Ramos (cell line): ENCODE measurements around the gene ATP8A1.
"Not testable (repeated sequence)": the region's sequence is repeated elsewhere in the genome, so short reads cannot be mapped to it uniquely, and the experiment has no call there.

ENCODE experiments used
- in situ Hi-C: fragments of 300-500 bp; cut with MboI; formaldehyde crosslinking; loops from one replicate; pipeline ENCODE4 v1.14.3; 2022; ENCODE audit warnings: low sequenced_read_pairs; ENCODE audit not compliant: unreplicated experiment

Gene ATP8A1

GRCh38 chr4:42519803-42520417 lies 137.0 kb downstream of the ATP8A1 start:
- in situ Hi-C loops, result loop anchor here (10.0 kb wide), 1 partner anchor 225 kb away; no protein-coding TSS in a partner anchor

- in situ Hi-C loops, result loop anchor here (10.0 kb wide), 1 partner anchor 221 kb away; no protein-coding TSS in a partner anchor
These were observed 141.6 kb downstream of the ATP8A1 start for GRCh38 chr4:42515156-42515884.

- in situ Hi-C loops, result loop anchor here (10.0 kb wide), 1 partner anchor 219 kb away; no protein-coding TSS in a partner anchor
These were observed 143.0 kb downstream of the ATP8A1 start for GRCh38 chr4:42513748-42514492.

GRCh38 chr4:42512226-42512625 lies 144.7 kb downstream of the ATP8A1 start:
- in situ Hi-C loops, result loop anchor here (10.0 kb wide), 1 partner anchor 217 kb away; no protein-coding TSS in a partner anchor

GRCh38 chr4:42510225-42510624 lies 146.7 kb downstream of the ATP8A1 start:
- in situ Hi-C loops, result loop anchor here (10.0 kb wide), 1 partner anchor 215 kb away; no protein-coding TSS in a partner anchor

- in situ Hi-C loops, result no loop called here
These were observed 155.1 kb downstream of the ATP8A1 start for GRCh38 chr4:42501624-42502401.

GRCh38 chr4:42498040-42498439 lies 158.9 kb downstream of the ATP8A1 start:
- in situ Hi-C loops, result no loop called here

GRCh38 chr4:42497142-42497910 lies 159.6 kb downstream of the ATP8A1 start:
- in situ Hi-C loops, result no loop called here

- in situ Hi-C loops, result no loop called here
These were observed 163.9 kb downstream of the ATP8A1 start for GRCh38 chr4:42492962-42493361.

GRCh38 chr4:42490015-42490414 lies 166.9 kb downstream of the ATP8A1 start:
- in situ Hi-C loops, result no loop called here

- in situ Hi-C loops, result no loop called here
These were observed 167.8 kb downstream of the ATP8A1 start for GRCh38 chr4:42489095-42489494.

- in situ Hi-C loops, result no loop called here
These were observed 168.4 kb downstream of the ATP8A1 start for GRCh38 chr4:42488554-42488953.

GRCh38 chr4:42488114-42488513 lies 168.8 kb downstream of the ATP8A1 start:
- in situ Hi-C loops, result no loop called here

- in situ Hi-C loops, result no loop called here
These were observed 169.7 kb downstream of the ATP8A1 start for GRCh38 chr4:42487230-42487629.

- in situ Hi-C loops, result not testable (repeated sequence)
These were observed 170.7 kb downstream of the ATP8A1 start for GRCh38 chr4:42486156-42486555.

- in situ Hi-C loops, result no loop called here
These were observed 172.3 kb downstream of the ATP8A1 start for GRCh38 chr4:42484630-42485029.

GRCh38 chr4:42483426-42484379 lies 173.2 kb downstream of the ATP8A1 start:
- in situ Hi-C loops, result no loop called here
